Stimulated activated CD4-positive, alpha-beta T cell treated with anti-CD3 and anti-CD28 coated beads, Interleukin-1b, Interleukin-23, amount 100 ng/mL, for 24 hours (primary cell): Measurements from ENCODE around the gene PPP4C.
"Not testable (repeated sequence)": the region's sequence is repeated elsewhere in the genome, so short reads cannot be mapped to it uniquely, and the experiment has no call there.

Source experiments
- DNase-seq, 4 experiments: peaks; one replicate each; pipeline ENCODE4 v3.0.0-alpha.2; 2020; ENCODE audit warnings: low read depth in 4 of 4, low spot score in 1 of 4

Gene PPP4C

DNA sequence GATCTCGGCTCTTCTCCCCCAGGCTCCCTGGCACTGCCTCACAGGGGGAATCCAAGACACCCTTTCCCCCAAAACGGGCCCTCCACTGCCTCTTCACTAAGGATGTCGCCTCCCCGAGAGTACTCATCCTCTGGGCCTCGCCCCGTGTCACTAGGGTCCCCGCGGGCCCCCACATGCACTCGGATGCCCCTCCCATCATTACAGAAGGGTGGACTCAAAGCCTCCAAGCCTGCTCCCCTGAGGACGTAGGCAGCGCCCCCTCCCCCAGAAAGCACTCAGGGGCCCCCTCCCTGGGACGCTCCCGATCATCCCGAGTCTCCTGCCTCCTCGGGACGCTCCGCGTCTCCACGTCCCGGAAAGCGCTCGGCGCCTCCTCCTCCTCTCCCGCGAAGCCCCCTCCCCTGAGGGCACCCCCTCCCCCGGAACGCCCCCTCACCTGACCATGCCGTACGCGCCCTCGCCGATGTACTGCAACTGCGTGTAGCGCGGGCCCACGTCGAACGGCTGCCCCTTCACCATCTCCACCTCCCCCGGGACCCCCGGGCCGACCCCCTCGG, 46.9 kb downstream of the PPP4C start:
- no peak for DNase-seq

DNA sequence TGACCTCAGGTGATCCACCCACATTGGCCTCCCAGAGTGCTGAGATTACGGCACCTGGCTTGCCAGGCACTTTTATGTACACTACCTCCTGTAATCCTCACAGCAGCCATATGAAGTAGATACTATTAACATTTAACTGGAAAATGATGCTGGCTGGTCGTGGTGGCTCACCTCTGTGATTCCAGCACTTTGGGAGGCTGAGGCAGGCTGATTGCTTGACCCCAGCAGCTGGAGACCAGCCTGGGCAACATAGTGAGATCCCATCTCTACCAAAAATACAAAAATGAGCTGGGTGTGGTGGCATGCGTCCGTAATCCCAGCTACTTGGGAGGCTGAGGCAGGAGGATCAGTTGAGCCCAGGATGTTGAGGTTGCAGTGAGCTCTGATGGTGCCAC, 49.2 kb downstream of the PPP4C start:
- no peak for DNase-seq

DNA sequence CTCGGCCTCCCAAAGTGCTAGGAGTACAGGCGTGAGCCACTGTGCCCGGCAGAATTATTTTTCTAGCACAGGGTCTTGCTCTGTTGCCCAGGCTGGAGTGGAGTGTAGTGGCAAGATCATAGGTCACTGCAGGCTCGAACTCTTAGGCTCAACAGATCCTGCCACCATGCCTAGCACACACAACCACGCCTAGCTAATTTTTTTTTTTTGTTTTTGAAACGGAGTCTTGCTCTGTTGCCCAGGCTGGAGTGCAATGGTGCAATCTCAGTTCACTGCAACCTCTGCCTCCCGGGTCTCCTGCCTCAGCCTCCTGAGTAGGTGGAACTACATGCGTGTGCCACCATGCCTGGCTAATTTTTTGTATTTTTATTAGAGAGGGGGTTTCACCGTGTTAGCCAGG, 49.9 kb downstream of the PPP4C start:
- not testable (repeated sequence) for DNase-seq

DNA sequence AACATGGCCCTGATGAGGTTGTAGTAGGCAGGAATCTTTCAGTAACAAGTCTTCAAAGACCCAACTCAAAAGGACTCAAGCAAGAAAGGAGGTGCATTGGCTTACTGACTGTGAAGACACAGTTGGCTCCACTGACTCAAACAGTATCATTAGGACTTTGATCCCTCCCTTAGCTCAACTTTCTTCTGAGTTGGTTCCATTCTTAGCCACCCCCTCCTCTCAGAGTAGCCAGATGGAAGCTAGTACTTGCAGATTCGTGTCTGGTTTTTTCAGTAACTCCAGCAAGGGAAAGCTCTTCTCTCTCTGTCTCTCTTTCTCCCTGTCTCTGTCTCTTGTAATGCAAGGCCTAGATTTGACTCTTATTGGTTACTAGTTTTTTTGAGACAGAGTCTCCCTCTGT, 52.2 kb downstream of the PPP4C start:
- DNase-seq = no peak

DNA sequence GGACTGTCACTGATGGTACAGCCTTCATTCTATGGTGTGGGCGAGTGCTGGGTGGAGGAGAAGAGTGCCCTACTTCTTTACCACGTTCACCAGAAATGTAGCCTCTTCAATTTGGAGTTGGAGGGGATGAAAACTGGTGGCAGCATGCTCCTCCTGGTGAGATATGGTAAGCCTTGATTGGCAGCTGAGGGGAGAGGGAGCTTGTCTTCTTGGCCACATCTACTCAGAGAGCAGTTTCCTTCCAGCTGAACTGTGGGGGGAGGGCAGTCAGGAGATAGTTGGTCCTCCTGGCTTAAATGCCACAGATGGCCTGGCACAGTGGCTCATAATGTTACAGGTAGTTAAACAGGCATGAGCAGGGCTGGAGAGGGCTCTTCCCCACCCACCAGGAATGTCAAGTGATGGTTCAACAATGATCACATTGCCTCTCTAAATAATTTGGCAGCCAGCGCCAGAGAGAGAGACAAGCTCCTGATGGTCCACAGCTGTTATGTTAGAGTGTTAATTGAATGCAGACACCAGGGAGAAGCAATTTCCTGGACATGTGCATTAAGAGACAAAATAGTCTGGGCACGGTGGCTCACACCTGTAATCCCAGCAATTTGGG, 56.2 kb downstream of the PPP4C start:
- DNase-seq = no peak

DNA sequence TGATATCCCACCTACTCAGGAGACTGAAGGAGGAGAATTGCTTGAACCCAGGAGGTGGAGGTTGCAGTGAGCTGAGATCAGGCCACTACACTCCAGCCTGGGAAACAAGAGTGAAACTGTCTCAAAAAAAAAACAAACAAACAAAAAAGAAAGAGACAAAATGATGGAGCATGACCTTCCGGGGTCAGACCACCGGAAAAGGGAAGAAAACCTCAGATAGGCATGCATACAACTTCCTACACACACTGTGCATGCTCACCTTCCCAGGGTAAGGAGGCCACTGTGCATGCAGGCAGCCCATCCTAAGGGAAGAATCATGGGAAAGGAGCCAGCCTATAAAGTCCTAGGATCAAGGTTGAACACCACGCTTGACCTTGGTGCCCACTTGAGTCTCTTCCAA, 56.8 kb downstream of the PPP4C start:
- no peak for DNase-seq
